Lower lobe of right lung (tissue), 2 donors: Measurements from ENCODE around the gene DHCR24. TPM values are rescaled to one million over a fixed set of nuclear protein-coding genes. Genes with fewer than 3 reads are reported as not detected.
"Not testable (repeated sequence)": the region's sequence is repeated elsewhere in the genome, so short reads cannot be mapped to it uniquely, and the experiment has no call there.

Source experiments
- ATAC-seq, 2 donors: fragments of 200-7000 bp; cut with Tn5 transposase; one replicate each; pipeline ENCODE4 v1.9.1; 2020 to 2022; ENCODE audit warnings: mild to moderate bottlenecking in 2 of 2, moderate library complexity in 2 of 2
- DNase-seq: peaks from one replicate; pipeline ENCODE4 v3.0.0-alpha.2; 2020
- H3K27ac ChIP-seq: fragments of 200-600 bp; one replicate; pipeline ENCODE4 v1.8.0; 2022
- H3K27me3 ChIP-seq: fragments of 200-600 bp; one replicate; pipeline ENCODE4 v1.8.0; 2022; ENCODE audit warnings: low read depth
- H3K36me3 ChIP-seq: fragments of 200-600 bp; one replicate; pipeline ENCODE4 v1.8.0; 2022; ENCODE audit warnings: mild to moderate bottlenecking
- H3K4me1 ChIP-seq: fragments of 200-600 bp; one replicate; pipeline ENCODE4 v1.8.0; 2022
- H3K4me3 ChIP-seq: fragments of 200-600 bp; one replicate; pipeline ENCODE4 v1.8.0; 2022; ENCODE audit warnings: mild to moderate bottlenecking
- H3K9me3 ChIP-seq: fragments of 200-600 bp; one replicate; pipeline ENCODE4 v1.8.0; 2022
- intact Hi-C: fragments of 100-400 bp; cut with DNase I; formaldehyde crosslinking; loops from one replicate; pipeline ENCODE4 v1.11.0; 2022
- long read RNA-seq: library from polyadenylated mRNA; unstranded; transcript quantifications from one replicate; pipeline ENCODE4 v2.0.0, GENCODE V29; 2021
- total RNA-seq: library from RNA; stranded (reverse); fragmentation: NEBNext Ultra II Directional; extraction: Animal tissue kit (Norgen Biotek cat#: 25700); gene quantifications from one replicate; pipeline ENCODE4 v1.2.1, GENCODE V29; 2021
- TF ChIP-seq, protein P1 (sequence below): fragments of 200-600 bp; IDR thresholded peaks from one replicate; pipeline ENCODE4 v1.8.0; 2022; ENCODE audit warnings: antibody characterized with exemption, mild to moderate bottlenecking
- donor health status: DM: no; HTN: yes; CAD: no; lungs with severe emphysema.

Gene DHCR24, protein sequence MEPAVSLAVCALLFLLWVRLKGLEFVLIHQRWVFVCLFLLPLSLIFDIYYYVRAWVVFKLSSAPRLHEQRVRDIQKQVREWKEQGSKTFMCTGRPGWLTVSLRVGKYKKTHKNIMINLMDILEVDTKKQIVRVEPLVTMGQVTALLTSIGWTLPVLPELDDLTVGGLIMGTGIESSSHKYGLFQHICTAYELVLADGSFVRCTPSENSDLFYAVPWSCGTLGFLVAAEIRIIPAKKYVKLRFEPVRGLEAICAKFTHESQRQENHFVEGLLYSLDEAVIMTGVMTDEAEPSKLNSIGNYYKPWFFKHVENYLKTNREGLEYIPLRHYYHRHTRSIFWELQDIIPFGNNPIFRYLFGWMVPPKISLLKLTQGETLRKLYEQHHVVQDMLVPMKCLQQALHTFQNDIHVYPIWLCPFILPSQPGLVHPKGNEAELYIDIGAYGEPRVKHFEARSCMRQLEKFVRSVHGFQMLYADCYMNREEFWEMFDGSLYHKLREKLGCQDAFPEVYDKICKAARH
- total RNA-seq: 674 TPM
- long read RNA-seq, full-length matches to known transcripts: 438 of 902 reads
- long read RNA-seq, partial matches to known transcripts: 149 of 902 reads
- long read RNA-seq, other reads (novel, unspliced or antisense): 315 of 902 reads

DNA sequence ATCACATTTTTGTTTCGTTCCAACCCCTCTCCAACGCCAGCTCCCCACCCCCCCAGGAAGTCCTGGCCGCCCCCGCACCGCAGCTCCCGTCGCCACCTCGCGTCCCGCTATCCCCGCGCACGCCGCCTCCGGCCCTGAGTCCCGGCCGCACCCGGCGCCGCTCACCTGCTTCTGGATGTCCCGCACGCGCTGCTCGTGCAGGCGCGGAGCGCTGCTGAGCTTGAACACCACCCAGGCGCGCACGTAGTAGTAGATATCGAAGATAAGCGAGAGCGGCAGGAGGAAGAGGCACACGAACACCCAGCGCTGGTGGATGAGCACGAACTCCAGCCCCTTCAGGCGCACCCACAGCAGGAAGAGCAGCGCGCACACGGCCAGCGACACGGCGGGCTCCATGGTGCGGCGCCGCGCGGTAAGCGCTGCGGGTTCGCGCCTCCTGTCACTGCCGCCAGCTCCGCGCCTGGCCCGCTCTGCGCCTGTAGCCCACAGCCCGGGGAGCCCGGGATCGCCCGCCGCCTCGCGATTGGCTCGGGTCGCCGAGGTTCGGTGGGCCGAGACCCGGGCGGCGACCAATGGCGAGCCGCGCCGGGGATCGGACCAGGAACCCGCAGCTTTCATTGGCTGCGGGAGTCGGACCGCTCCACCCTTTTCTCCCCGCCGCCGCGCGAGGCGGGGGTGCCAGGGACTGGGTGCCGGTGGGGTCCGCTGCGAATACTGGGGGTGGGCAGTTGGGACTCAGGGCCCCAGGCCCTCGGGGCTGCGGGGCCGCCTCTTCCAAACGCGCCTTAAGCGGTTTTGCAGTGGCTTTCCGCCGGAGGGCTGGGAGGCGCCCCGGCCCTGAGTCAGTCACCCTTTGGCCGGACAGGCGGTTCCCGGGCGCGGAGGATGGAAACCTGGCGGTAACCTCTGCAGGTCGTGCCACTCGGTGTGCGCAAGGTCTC lies at the start of gene DHCR24:
DHCR24 (minus strand) TSS at position 472 of the 941 bp plus-strand sequence; CDS start at position 396, 76 bp downstream.
- intact Hi-C loops: no loop called here
- peak; percentile 91 for DNase-seq
- Histone ChIP-seq H3K27ac (peak within 1 kb of the TSS; percentile 79), H3K36me3 (peaks cover 4% of the 10 kb centered on the region), H3K4me1 (peaks cover 18% of the 10 kb centered on the region), H3K9me3 (no peaks in the 10 kb centered on the region), H3K4me3 (peak within 1 kb of the TSS; percentile 86), H3K27me3 (peaks cover 8% of the 10 kb centered on the region)
- TF ChIP-seq, protein P1, sequence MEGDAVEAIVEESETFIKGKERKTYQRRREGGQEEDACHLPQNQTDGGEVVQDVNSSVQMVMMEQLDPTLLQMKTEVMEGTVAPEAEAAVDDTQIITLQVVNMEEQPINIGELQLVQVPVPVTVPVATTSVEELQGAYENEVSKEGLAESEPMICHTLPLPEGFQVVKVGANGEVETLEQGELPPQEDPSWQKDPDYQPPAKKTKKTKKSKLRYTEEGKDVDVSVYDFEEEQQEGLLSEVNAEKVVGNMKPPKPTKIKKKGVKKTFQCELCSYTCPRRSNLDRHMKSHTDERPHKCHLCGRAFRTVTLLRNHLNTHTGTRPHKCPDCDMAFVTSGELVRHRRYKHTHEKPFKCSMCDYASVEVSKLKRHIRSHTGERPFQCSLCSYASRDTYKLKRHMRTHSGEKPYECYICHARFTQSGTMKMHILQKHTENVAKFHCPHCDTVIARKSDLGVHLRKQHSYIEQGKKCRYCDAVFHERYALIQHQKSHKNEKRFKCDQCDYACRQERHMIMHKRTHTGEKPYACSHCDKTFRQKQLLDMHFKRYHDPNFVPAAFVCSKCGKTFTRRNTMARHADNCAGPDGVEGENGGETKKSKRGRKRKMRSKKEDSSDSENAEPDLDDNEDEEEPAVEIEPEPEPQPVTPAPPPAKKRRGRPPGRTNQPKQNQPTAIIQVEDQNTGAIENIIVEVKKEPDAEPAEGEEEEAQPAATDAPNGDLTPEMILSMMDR: no peak
- peak; percentile 93 to 96 for ATAC-seq

DNA sequence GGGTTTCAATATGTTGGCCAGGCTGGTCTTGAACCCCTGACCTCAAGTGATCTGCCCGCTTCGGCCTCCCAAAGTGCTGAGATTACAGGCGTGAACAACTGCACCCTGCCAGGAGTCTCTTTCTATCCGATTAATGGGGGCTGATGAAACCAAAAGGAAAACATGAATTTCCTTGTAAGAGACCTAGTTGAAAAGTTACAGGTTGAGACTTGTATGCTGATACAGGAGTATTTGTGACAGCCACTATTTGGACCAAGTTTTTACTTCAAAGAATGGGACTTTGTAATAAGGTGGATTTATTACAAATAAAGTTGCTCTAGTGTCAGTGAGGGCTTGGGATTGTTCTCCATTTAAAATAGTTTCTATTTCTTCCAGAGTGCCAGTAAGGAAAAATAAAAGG lies 49.8 kb upstream of the DHCR24 start:
- intact Hi-C loops: no loop called here
- Histone ChIP-seq H3K4me3 (no peak overlapping the region), H3K27me3 (no peaks in the 10 kb centered on the region), H3K4me1 (no peaks in the 10 kb centered on the region), H3K9me3 (no peaks in the 10 kb centered on the region), H3K27ac (no peak overlapping the region), H3K36me3 (no peaks in the 10 kb centered on the region)
- DNase-seq: no peak
- no peak for ATAC-seq
- TF ChIP-seq, protein P1: no peak

DNA sequence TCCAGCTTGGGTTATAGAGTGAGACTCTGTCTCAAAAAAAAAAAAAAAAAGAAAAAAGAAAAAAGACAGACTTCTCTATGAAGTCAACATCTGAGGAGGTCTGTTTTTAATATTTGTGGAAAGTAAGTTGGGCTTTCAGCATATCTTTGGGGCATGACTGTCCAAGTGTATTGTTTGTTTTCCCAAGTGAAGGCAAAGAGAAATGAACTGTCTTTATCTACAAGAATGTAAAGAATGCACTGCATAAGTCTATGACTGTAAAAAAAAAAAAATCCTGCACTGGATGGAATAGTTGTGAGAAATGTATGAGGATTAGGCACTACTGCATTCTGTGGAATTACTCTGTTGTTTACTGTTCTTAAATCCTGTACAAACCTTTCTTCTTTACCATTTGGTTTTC lies 47.9 kb upstream of the DHCR24 start:
- TF ChIP-seq, protein P1: no peak
- no peaks in the 10 kb centered on the region for H3K27me3 ChIP-seq
- ATAC-seq (peak in 1 of 2 donors; percentile 31), DNase-seq (no peak)
- no peak overlapping the region for H3K4me3 ChIP-seq
- no peaks in the 10 kb centered on the region for H3K36me3 ChIP-seq
- no peaks in the 10 kb centered on the region for H3K9me3 ChIP-seq
- no peak overlapping the region for H3K27ac ChIP-seq
- intact Hi-C loops: no loop called here
- no peaks in the 10 kb centered on the region for H3K4me1 ChIP-seq

DNA sequence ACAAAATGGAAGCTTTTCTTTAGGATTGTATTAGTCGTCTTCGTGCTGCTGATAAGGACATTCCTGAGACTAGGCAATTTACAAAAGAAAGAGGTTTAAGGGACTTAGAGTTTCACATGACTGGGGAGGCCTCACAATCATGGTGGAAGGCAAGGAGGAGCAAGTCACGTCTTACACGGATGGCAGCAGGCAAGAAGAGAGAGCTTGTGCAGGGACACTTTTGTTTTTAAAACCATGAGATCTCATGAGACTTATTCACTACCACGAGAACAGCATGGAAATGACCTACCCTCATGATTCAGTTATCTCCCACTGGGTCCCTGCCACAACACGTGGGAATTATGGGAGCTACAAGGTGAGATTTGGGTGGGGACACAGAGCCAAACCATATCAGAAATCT lies 47.1 kb upstream of the DHCR24 start:
- ATAC-seq, H3K27ac ChIP-seq, H3K4me1 ChIP-seq, H3K27me3 ChIP-seq, H3K4me3 ChIP-seq, DNase-seq, intact Hi-C loops, H3K9me3 ChIP-seq, H3K36me3 ChIP-seq: not testable (repeated sequence)

DNA sequence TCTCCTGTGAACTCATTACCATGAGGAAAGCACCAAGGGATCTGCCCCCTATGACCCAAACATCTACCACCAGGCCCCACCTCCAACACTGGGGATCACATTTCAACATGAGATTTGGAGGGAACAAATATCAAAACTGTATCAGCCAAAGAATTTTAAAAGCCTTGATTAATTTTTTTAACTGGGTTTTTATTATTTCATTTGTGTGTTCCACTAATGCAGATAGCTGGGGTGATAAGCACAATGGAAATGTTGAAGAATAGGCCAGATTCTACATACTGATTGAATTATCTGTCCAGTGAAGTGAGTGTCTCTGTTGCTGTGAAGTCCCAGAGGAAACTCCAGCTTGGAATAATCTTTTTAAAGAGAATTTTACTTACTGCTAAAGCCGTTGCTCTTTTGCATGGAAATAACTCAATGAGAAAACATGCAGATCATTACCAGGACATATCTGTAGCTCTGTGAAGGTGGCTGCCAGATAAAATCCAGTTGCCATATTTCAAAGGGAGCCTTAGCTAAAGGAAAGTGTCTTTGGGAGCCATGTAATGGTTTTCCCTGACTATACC lies 44.4 kb upstream of the DHCR24 start:
- intact Hi-C loops: no loop called here
- Histone ChIP-seq H3K4me1 (peaks cover 11% of the 10 kb centered on the region), H3K9me3 (no peaks in the 10 kb centered on the region), H3K4me3 (no peak overlapping the region), H3K27ac (no peak overlapping the region), H3K36me3 (no peaks in the 10 kb centered on the region), H3K27me3 (no peaks in the 10 kb centered on the region)
- DNase-seq (no peak), ATAC-seq (no peak)
- TF ChIP-seq, protein P1: no peak
